ENCODE results near the gene ACOT12.

The ACOT12 gene

DNA sequence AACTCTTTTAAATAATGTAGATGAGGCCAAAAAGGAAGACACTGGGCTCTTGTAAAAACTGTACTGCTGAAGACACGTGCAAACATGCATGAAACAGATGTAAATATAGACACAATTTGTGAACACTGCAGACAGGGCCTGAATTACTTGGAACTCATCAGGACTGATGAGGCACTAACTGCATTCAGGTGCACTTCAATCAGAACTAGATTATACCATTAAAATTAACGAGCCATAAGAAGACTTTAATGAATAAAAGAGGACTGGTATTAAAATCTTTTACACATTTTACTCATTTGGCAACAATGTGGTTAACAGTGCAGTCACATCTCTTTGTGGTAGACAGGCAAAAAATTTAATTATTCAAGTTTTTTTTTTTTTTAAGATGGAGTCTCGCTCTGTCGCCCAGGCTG is 105.9 kb downstream of the ACOT12 start:
- peaks cover under 1% of the 10 kb centered on the region for H3K9me3 ChIP-seq (ENCODE audit: control insufficient read depth, low read length)
- H3K18ac ChIP-seq (ENCODE audit: low read depth in 1 of 2, low read length in 2 of 2) = no peak overlapping the region
- no peak overlapping the region for H3K27ac ChIP-seq (ENCODE audit: low read length, poor library complexity, severe bottlenecking)
- H3K27me3 ChIP-seq (ENCODE audit: control insufficient read depth in 1 of 2, insufficient read depth in 1 of 2, low read length in 2 of 2) = no peaks in the 10 kb centered on the region
- no peak overlapping the region for H3K4me3 ChIP-seq (ENCODE audit: insufficient read depth in 1 of 2, low read depth in 1 of 2, low read length in 2 of 2)
- H2AFZ ChIP-seq (ENCODE audit: low read depth, low read length) = no peak overlapping the region
- H3K23ac ChIP-seq (ENCODE audit: low read length in 2 of 2) = no peak overlapping the region
- no peak overlapping the region for H2BK5ac ChIP-seq (ENCODE audit: low read depth, low read length, poor library complexity, severe bottlenecking)
- no peak overlapping the region for H3K4me2 ChIP-seq (ENCODE audit: low read length, poor library complexity, severe bottlenecking)
- DNase-seq = no peak
- no peaks in the 10 kb centered on the region for H3K4me1 ChIP-seq (ENCODE audit: control insufficient read depth, insufficient read depth, low read depth, low read length)
- 100% methylated on average over 3 of the region's 4 CpGs for WGBS
- H3K14ac ChIP-seq (ENCODE audit: low read length in 2 of 2) = no peak overlapping the region
- no peak overlapping the region for H4K91ac ChIP-seq (ENCODE audit: low read length)
- no peak overlapping the region for H2BK120ac ChIP-seq (ENCODE audit: low read depth, low read length)
- H4K8ac ChIP-seq (ENCODE audit: low read length) = no peak overlapping the region
- peaks cover 0 to 4% of the 10 kb centered on the region in 2 experiments for H3K36me3 ChIP-seq (ENCODE audit: control insufficient read depth in 1 of 2, insufficient read depth in 2 of 2, low read depth in 1 of 2, low read length in 2 of 2)
- no peak overlapping the region for H2AK5ac ChIP-seq (ENCODE audit: low read length, severe bottlenecking)
- no peak overlapping the region for H2BK12ac ChIP-seq (ENCODE audit: low read length in 2 of 2)
- no peak overlapping the region for H2BK15ac ChIP-seq (ENCODE audit: low read depth, poor library complexity, severe bottlenecking)
- peaks cover 24% of the 10 kb centered on the region for H3K79me1 ChIP-seq (replicated peaks; ENCODE audit: low read length, poor library complexity, severe bottlenecking)
- no peak overlapping the region for H3K9ac ChIP-seq (ENCODE audit: low read length)
- H3K4ac ChIP-seq (ENCODE audit: low read depth in 1 of 2, low read length in 2 of 2) = no peak overlapping the region

DNA sequence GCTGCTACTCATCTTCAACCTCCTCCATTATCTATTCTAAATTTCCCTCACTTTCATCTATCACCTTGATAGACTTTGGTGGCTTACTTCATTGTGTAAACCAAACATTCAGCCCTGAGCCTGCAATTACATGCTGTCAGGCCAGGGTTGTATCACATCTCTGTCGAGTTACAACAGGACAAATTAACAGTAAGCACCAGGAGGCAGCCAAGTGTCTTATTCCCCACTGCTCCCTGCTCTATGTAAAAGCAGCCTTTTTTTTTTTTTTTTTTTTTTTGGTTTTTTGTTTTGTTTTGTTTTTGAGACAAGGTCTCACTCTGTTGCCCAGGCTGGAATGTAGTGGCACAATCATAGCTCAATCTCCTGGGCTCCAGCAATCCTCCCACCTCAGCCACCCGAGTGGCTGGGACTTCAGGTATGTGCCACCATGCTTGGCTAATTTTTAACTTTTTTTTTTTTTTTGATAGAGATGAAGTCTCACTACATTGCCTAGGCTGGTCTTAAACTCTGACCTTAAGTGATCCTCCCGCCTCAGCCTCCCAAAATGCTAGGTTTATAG is 107.8 kb downstream of the ACOT12 start:
- Histone ChIP-seq H3K9ac (ENCODE audit: low read length) (no peak overlapping the region), H3K14ac (ENCODE audit: low read length in 2 of 2) (no peak overlapping the region), H3K23ac (ENCODE audit: low read length in 2 of 2) (no peak overlapping the region), H2BK5ac (ENCODE audit: low read depth, low read length, poor library complexity, severe bottlenecking) (no peak overlapping the region), H3K79me1 (replicated peaks; ENCODE audit: low read length, poor library complexity, severe bottlenecking) (peaks cover 18% of the 10 kb centered on the region), H2BK15ac (ENCODE audit: low read depth, poor library complexity, severe bottlenecking) (no peak overlapping the region), H3K4me3 (ENCODE audit: insufficient read depth in 1 of 2, low read depth in 1 of 2, low read length in 2 of 2) (no peak overlapping the region), H3K9me3 (ENCODE audit: control insufficient read depth, low read length) (no peaks in the 10 kb centered on the region), H3K4me2 (ENCODE audit: low read length, poor library complexity, severe bottlenecking) (no peak overlapping the region), H3K18ac (ENCODE audit: low read depth in 1 of 2, low read length in 2 of 2) (no peak overlapping the region), H3K4ac (ENCODE audit: low read depth in 1 of 2, low read length in 2 of 2) (no peak overlapping the region), H3K4me1 (ENCODE audit: control insufficient read depth, insufficient read depth, low read depth, low read length) (no peaks in the 10 kb centered on the region), H4K91ac (ENCODE audit: low read length) (no peak overlapping the region), H3K36me3 (ENCODE audit: control insufficient read depth in 1 of 2, insufficient read depth in 2 of 2, low read depth in 1 of 2, low read length in 2 of 2) (peaks cover 0 to 4% of the 10 kb centered on the region in 2 experiments), H3K27me3 (ENCODE audit: control insufficient read depth in 1 of 2, insufficient read depth in 1 of 2, low read length in 2 of 2) (no peaks in the 10 kb centered on the region), H2AK5ac (ENCODE audit: low read length, severe bottlenecking) (no peak overlapping the region), H4K8ac (ENCODE audit: low read length) (no peak overlapping the region), H2AFZ (ENCODE audit: low read depth, low read length) (no peak overlapping the region), H2BK120ac (ENCODE audit: low read depth, low read length) (no peak overlapping the region), H3K27ac (ENCODE audit: low read length, poor library complexity, severe bottlenecking) (no peak overlapping the region), H2BK12ac (ENCODE audit: low read length in 2 of 2) (no peak overlapping the region)
- DNase-seq = no peak
- WGBS = 83% methylated on average over 2 of the region's 3 CpGs

DNA sequence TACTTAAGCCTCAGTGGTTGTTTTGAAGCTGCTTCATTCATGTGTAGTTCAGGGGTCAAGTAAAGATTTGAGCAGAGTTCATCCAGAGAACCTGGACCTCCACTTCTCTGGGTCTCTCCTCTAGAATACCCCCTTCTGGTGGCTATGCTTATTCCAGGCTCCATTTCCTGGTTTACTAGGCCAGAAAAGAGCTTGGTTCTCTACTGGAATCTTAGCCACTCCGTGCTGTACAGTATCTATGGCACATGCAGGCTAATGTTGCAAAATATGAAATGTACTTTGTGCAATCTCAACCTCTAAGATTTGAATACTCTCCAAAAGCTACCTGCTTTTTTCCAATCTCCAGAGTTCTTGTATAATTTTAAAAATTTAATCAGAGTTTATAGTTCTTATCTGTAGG is 110.0 kb downstream of the ACOT12 start:
- Histone ChIP-seq H3K27ac (ENCODE audit: low read length, poor library complexity, severe bottlenecking) (no peak overlapping the region), H3K9me3 (ENCODE audit: control insufficient read depth, low read length) (no peaks in the 10 kb centered on the region), H2AK5ac (ENCODE audit: low read length, severe bottlenecking) (no peak overlapping the region), H2BK12ac (ENCODE audit: low read length in 2 of 2) (no peak overlapping the region), H3K36me3 (ENCODE audit: control insufficient read depth in 1 of 2, insufficient read depth in 2 of 2, low read depth in 1 of 2, low read length in 2 of 2) (peaks cover 0 to 4% of the 10 kb centered on the region in 2 experiments), H3K27me3 (ENCODE audit: control insufficient read depth in 1 of 2, insufficient read depth in 1 of 2, low read length in 2 of 2) (no peaks in the 10 kb centered on the region), H2BK15ac (ENCODE audit: low read depth, poor library complexity, severe bottlenecking) (no peak overlapping the region), H3K9ac (ENCODE audit: low read length) (no peak overlapping the region), H3K23ac (ENCODE audit: low read length in 2 of 2) (no peak overlapping the region), H3K79me1 (replicated peaks; ENCODE audit: low read length, poor library complexity, severe bottlenecking) (peaks cover 12% of the 10 kb centered on the region), H2AFZ (ENCODE audit: low read depth, low read length) (no peak overlapping the region), H3K14ac (ENCODE audit: low read length in 2 of 2) (no peak overlapping the region), H3K4me2 (ENCODE audit: low read length, poor library complexity, severe bottlenecking) (no peak overlapping the region), H3K4ac (ENCODE audit: low read depth in 1 of 2, low read length in 2 of 2) (no peak overlapping the region), H3K4me1 (ENCODE audit: control insufficient read depth, insufficient read depth, low read depth, low read length) (no peaks in the 10 kb centered on the region), H4K91ac (ENCODE audit: low read length) (no peak overlapping the region), H4K8ac (ENCODE audit: low read length) (no peak overlapping the region), H2BK5ac (ENCODE audit: low read depth, low read length, poor library complexity, severe bottlenecking) (no peak overlapping the region), H2BK120ac (ENCODE audit: low read depth, low read length) (no peak overlapping the region), H3K4me3 (ENCODE audit: insufficient read depth in 1 of 2, low read depth in 1 of 2, low read length in 2 of 2) (no peak overlapping the region), H3K18ac (ENCODE audit: low read depth in 1 of 2, low read length in 2 of 2) (peak overlapping the region in 1 of 2 experiments; percentile 24)
- no CpG with 5 or more reads among the region's 1 CpG for WGBS
- DNase-seq = no peak

All from mesenchymal stem cell (in vitro differentiated cells and primary cell).